B cell (primary cell): Measurements from ENCODE around the gene APLN. TPM values are rescaled to one million over a fixed set of nuclear protein-coding genes. Genes with fewer than 3 reads are reported as not detected.

Experiments
- ATAC-seq: fragments of 200-7000 bp; cut with Tn5 transposase; one replicate; pipeline ENCODE4 v1.10.0; 2021; ENCODE audit warnings: low read depth, mild to moderate bottlenecking, moderate number of reproducible peaks, moderate library complexity
- CTCF ChIA-PET: fragments of 350-600 bp; sonication (Branson Sonifier 250); formaldehyde crosslinking; loops from one replicate; lab custom pipeline; 2021; ENCODE audit warnings: antibody characterized with exemption, inconsistent platforms; lab: Charles Lee
- POLR2A ChIA-PET: fragments of 350-600 bp; sonication (Branson Sonifier 250); formaldehyde crosslinking; loops from one replicate; lab custom pipeline; 2021; ENCODE audit warnings: antibody characterized with exemption; lab: Charles Lee
- DNase-seq: peaks from one replicate; pipeline ENCODE4 v3.0.0; 2013
- H2AFZ ChIP-seq: 2 replicates; pipeline ENCODE4 v1.6.1; 2012; ENCODE audit warnings: mild to moderate bottlenecking, low read depth, low read length; ENCODE audit not compliant: insufficient read depth, poor library complexity, severe bottlenecking
- H3K27ac ChIP-seq, 2 donors: 1 replicate in 1 of 2; 2 replicates in 1 of 2; pipeline ENCODE4 v1.5.1; 2012 to 2013; ENCODE audit warnings: low read length in 2 of 2, mild to moderate bottlenecking in 2 of 2, moderate library complexity in 1 of 2
- H3K27me3 ChIP-seq, 4 experiments: fragments of 200-600 bp in 1 of 4; sonication (generic) in 1 of 4; replicated peaks in 1 of 4; 1 replicate in 2 of 4; 2 replicates in 2 of 4; pipeline versions ENCODE4 v1.6.1 to v1.7.0; 2013 to 2016; ENCODE audit warnings: low read length in 3 of 4, mild to moderate bottlenecking in 2 of 4, mixed read lengths in 1 of 4, moderate library complexity in 1 of 4; ENCODE audit not compliant: insufficient read depth in 4 of 4, control insufficient read depth in 3 of 4; ENCODE audit errors: control extremely low read depth in 1 of 4
- H3K36me3 ChIP-seq, 2 experiments: replicated peaks in 1 of 2; 1 replicate in 1 of 2; 2 replicates in 1 of 2; pipeline versions ENCODE4 v1.6.1 to v1.7.1; 2013; ENCODE audit warnings: low read length in 1 of 2; ENCODE audit not compliant: insufficient read depth in 2 of 2, control insufficient read depth in 1 of 2; ENCODE audit errors: control extremely low read depth in 1 of 2, extremely low read depth in 1 of 2
- H3K4me1 ChIP-seq, 2 donors: fragments of 200-600 bp in 1 of 2; sonication (generic) in 1 of 2; 1 replicate in 1 of 2; 2 replicates in 1 of 2; pipeline versions ENCODE4 v1.5.1 to v1.6.1; 2013 to 2017; ENCODE audit warnings: low read length in 2 of 2; ENCODE audit not compliant: control insufficient read depth in 2 of 2, insufficient read depth in 2 of 2
- H3K4me2 ChIP-seq: replicated peaks from 2 replicates; pipeline ENCODE3; 2012; ENCODE audit warnings: mild to moderate bottlenecking, low read depth, low read length; ENCODE audit not compliant: poor library complexity, severe bottlenecking
- H3K4me3 ChIP-seq, 5 experiments: fragments of 200-600 bp in 1 of 5; sonication (generic) in 1 of 5; 1 replicate in 3 of 5; 2 replicates in 2 of 5; pipeline versions ENCODE4 v1.5.1 to v1.7.0; 2011 to 2016; ENCODE audit warnings: low read length in 4 of 5, mild to moderate bottlenecking in 4 of 5, low read depth in 2 of 5, control low read depth in 1 of 5, moderate library complexity in 1 of 5; ENCODE audit not compliant: insufficient read depth in 1 of 5; ENCODE audit errors: control extremely low read depth in 1 of 5, extremely low read depth in 1 of 5
- H3K79me2 ChIP-seq: fragments of 200-600 bp; sonication (generic); one replicate; pipeline ENCODE4 v1.6.0; 2016; ENCODE audit warnings: low read length; ENCODE audit not compliant: control insufficient read depth, insufficient read depth
- H3K9ac ChIP-seq: fragments of 200-600 bp; sonication (generic); 2 replicates; pipeline ENCODE4 v1.6.1; 2017; ENCODE audit warnings: mild to moderate bottlenecking, low read length, moderate library complexity
- H3K9me3 ChIP-seq, 3 donors: one replicate each; pipeline versions ENCODE4 v1.6.1 to v1.7.1; 2013; ENCODE audit warnings: low read length in 2 of 3; ENCODE audit not compliant: control insufficient read depth in 2 of 3, insufficient read depth in 1 of 3; ENCODE audit errors: control extremely low read depth in 1 of 3
- H4K20me1 ChIP-seq: 2 replicates; pipeline ENCODE4 v1.6.0; 2012; ENCODE audit warnings: mild to moderate bottlenecking, low read length; ENCODE audit not compliant: insufficient read depth, control insufficient read depth, poor library complexity, severe bottlenecking
- H3K27ac Mint-ChIP-seq: one replicate; pipeline ENCODE4 v1.8.0; 2021; ENCODE audit warnings: mixed read lengths
- H3K27me3 Mint-ChIP-seq: one replicate; pipeline ENCODE4 v1.8.0; 2021; ENCODE audit warnings: mixed read lengths
- H3K4me1 Mint-ChIP-seq: one replicate; pipeline ENCODE4 v1.8.0; 2021; ENCODE audit warnings: mixed read lengths
- H3K4me3 Mint-ChIP-seq: one replicate; pipeline ENCODE4 v1.8.0; 2021; ENCODE audit warnings: mixed read lengths
- H3K9me3 Mint-ChIP-seq: one replicate; pipeline ENCODE4 v1.8.0; 2022; ENCODE audit warnings: mixed read lengths; ENCODE audit not compliant: insufficient read depth
- CTCF ChIP-seq: fragments of 200-600 bp; IDR thresholded peaks from one replicate; pipeline ENCODE4 v1.8.0; 2022; ENCODE audit warnings: antibody characterized with exemption, mild to moderate bottlenecking
- EZH2 ChIP-seq: IDR thresholded peaks from 2 replicates; pipeline ENCODE4 v1.6.1; 2012; ENCODE audit warnings: borderline replicate concordance, low read depth, mild to moderate bottlenecking, moderate library complexity, low read length; ENCODE audit not compliant: insufficient read depth, poor library complexity, severe bottlenecking
- WGBS: methylation state at CpG from one replicate; pipeline ENCODE4 v1.1.5; 2013; ENCODE audit warnings: missing lambda C conversion rate; ENCODE audit not compliant: insufficient coverage; 5-methylcytosine and 5-hydroxymethylcytosine counted together
- intact Hi-C: fragments of 100-400 bp; cut with micrococcal nuclease; formaldehyde crosslinking; loops from one replicate; pipeline ENCODE4 v1.10.0; 2022
- polyA plus RNA-seq: library from polyadenylated mRNA; depleted of rRNA; stranded (reverse); fragments of >200 nt; gene quantifications from 2 replicates; pipeline ENCODE4 v1.2.3, GENCODE V29; 2012
- total RNA-seq, 2 donors: library from RNA; stranded (reverse); fragments of 120-200 nt in 1 of 2; gene quantifications; 1 replicate in 1 of 2; 2 replicates in 1 of 2; pipeline versions ENCODE4 v1.2.3 to v1.2.4, GENCODE V29; 2013 to 2022

APLN gene
- total and polyA plus RNA-seq, 2 donors (not counting 1 experiment from before 2014, with no cell fraction given): not detected

GRCh38 chrX:129693354-129693753, 38.6 kb upstream of the APLN start:
- intact Hi-C loops: no loop called here
- Histone ChIP-seq H3K9me3 (no peaks in the 10 kb centered on the region), H3K27me3 (no peaks in the 10 kb centered on the region), H4K20me1 (no peaks in the 10 kb centered on the region), H3K4me1 (no peaks in the 10 kb centered on the region), H3K79me2 (no peaks in the 10 kb centered on the region), H3K4me3 (no peak overlapping the region), H3K4me2 (no peak overlapping the region), H3K27ac (no peak overlapping the region), H3K9ac (no peak overlapping the region), H3K36me3 (no peaks in the 10 kb centered on the region), H2AFZ (no peak overlapping the region)
- ChIA-PET POLR2A (no interaction called here), CTCF (interaction anchor here (0.8 kb wide), 1 partner anchor 26 kb away, joined by 3 read pairs; no protein-coding TSS in a partner anchor)
- no peak overlapping the region for H3K4me3 Mint-ChIP-seq
- no peak for TF ChIP-seq CTCF
- TF ChIP-seq EZH2: no peak
- ATAC-seq (no peak), DNase-seq (no peak)
- no peaks in the 10 kb centered on the region for H3K9me3 Mint-ChIP-seq
- 100% methylated on average over 1 of the region's 3 CpGs for WGBS
- H3K4me1 Mint-ChIP-seq: no peaks in the 10 kb centered on the region
- no peak overlapping the region for H3K27ac Mint-ChIP-seq
- no peaks in the 10 kb centered on the region for H3K27me3 Mint-ChIP-seq

- Histone ChIP-seq H3K4me3 (no peak overlapping the region), H3K9me3 (no peaks in the 10 kb centered on the region), H3K36me3 (no peaks in the 10 kb centered on the region), H3K27ac (no peak overlapping the region), H2AFZ (no peak overlapping the region), H3K79me2 (no peaks in the 10 kb centered on the region), H3K4me1 (no peaks in the 10 kb centered on the region), H4K20me1 (no peaks in the 10 kb centered on the region), H3K9ac (no peak overlapping the region), H3K27me3 (no peaks in the 10 kb centered on the region), H3K4me2 (no peak overlapping the region)
- Mint-ChIP-seq H3K4me1 (no peaks in the 10 kb centered on the region), H3K27me3 (no peaks in the 10 kb centered on the region), H3K9me3 (no peaks in the 10 kb centered on the region), H3K4me3 (no peak overlapping the region), H3K27ac (no peak overlapping the region)
- ChIA-PET POLR2A (no interaction called here), CTCF (no interaction called here)
- intact Hi-C loops: no loop called here
- DNase-seq (no peak), ATAC-seq (no peak)
- TF ChIP-seq EZH2: no peak
- no peak for TF ChIP-seq CTCF
- WGBS: 96% methylated on average over 6 of the region's 10 CpGs
Measured at GRCh38 chrX:129690435-129690834, 35.7 kb upstream of the APLN start.
